Limb (tissue), 2 donors: ENCODE results near the gene TMEM190.
"Not testable (repeated sequence)": the region's sequence is repeated elsewhere in the genome, so short reads cannot be mapped to it uniquely, and the experiment has no call there.

ENCODE experiments used
- DNase-seq, 2 donors: peaks; one replicate each; pipeline ENCODE4 v3.0.0-alpha.2; 2016; ENCODE audit errors: extremely low spot score in 2 of 2

The TMEM190 gene

DNA sequence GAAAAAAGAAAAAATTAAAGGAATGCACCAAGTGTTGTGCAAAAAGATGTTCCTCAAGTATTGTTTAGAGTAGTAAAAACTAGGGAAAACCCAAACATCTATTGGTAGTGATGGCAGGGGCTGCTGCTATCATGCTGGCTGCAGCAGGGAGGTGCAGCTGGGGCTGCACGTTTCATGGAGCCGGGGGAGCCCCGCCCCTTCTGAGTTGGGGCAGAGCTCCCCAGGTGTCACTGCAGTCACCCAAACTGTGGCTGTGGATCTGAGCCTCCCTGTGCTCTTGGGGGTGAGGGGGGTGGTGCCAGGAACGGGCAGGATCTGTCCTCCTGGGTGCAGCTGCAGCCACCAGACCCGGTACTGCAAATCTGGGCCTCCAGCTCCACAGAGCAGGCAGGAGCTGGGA lies 42.5 kb downstream of the TMEM190 start:
- DNase-seq: no peak

DNA sequence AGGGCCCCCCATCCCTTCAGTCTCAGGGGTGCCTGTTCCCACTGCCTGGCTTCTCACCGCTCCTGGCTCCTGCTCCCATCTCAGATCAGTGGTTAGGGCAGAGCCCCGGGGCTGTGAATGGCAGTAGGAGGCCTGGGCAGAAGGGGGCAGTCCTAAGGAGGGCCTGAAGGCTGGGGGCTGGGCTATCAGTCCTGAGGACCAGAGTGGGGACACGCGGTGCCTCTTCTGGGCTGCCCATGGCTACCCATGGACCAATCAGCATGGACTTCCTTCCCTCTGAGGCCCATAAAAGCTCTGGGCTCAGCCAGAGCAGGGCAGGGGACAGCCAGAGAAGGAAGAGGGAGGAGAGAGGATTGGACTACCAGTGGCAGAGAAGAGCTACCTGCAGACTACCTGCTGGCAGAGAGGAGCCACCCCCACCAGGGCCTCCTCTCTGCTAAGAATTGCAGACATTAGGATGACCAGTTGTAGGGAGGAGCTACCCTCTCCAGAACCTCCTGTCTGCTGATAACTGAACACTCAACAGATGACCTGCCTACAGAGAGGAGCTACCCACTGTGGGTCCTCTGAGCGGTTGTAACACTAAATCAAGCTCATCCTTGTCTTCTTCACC lies 43.1 kb downstream of the TMEM190 start:
- no peak for DNase-seq

DNA sequence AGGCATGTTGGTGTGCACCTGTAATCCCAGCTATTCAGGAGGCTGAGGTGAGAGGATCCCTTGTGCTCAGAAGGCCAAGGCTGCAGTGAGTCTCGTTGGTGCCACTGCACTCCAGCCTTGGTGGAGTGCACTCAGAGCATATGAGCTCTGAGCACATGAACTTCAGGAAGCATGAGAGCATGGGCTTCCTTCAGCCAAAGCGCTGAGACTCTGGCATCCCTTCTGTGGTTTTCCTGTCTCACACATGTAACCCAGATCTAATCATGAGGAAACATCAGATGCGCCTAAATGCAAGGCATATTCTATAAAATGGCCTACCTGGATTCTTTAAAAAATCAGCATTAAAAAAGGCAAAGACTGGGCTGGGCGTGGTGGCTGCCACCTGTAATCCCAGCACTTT lies 44.7 kb downstream of the TMEM190 start:
- DNase-seq: not testable (repeated sequence)

DNA sequence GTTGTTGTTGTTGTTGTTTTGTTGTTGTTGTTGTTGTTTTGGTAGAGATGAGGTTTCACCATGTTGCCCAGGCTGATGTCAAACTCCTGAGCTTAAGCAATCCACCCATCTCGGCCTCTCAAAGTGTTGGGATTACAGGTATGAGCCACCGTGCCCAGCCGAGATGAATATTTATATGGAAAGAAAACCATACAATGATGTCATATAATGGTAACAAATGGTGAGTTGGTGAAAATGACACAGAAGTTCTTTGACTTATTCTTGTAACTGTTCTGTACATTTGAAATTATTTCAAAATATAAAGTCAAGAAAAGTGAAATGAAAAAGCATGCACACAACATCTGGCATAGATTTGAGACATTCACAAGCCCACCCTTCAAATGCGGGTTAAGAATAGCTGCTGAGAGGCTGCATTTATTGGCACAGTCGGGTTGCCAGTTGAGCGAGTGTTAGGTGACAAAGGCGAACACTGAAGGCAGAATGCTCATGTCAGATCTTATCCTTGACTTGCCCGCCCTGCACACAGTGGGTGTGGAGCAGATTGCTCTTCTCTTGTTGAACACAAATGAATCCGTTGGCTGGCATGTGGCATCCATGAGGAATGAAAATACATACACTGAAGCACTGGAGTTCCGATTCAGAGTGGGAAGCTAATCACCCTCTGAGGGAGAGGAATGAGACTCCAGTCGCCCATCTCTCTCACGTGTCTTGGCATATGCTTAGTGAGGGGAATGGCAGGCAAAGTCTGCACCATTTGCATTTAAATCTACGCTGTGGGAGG lies 46.8 kb downstream of the TMEM190 start:
- DNase-seq: no peak

DNA sequence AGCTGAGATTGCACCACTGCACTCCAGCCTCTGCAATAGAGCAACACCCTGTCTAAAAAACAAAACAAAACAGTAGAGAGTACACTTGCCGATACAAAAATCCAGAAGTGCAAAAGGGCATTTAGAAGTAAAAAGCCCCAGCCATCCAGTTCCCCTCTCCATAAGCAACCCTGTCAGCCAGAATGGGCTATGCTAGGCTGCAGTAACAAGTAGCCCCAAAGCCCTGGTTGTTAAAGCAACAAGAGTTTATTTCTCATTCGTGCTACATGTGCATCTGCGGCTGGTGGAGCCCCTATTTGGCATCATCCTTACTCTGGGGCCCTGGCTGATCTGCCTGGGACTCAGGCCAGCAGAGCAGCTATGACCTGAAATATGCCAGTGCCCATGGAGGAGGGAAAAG lies 47.9 kb downstream of the TMEM190 start:
- no peak for DNase-seq

DNA sequence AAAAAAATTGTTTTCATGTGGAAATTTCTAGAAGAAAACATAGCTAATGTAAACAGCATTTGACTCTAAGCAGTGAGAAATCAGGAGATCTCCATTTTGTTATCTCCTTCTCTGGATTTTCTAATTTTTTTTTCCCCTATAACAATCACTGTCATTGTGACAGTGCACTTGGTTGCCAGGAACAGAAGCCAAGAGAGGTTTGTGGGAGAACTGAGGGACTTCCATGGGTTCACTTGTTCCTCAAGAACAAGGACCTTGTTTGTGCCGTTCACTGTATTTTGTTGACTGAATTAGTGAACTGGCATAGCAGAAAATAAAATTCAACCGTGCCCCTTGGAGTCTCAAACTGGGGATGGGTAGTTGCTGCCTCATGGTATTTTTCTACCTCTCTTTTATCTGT lies 49.4 kb downstream of the TMEM190 start:
- peak in 1 of 2 donors; percentile 19 for DNase-seq
